Measurements from ENCODE around the gene TAS2R16. TPM values are rescaled to one million over a fixed set of nuclear protein-coding genes. Genes with fewer than 3 reads are reported as not detected.

Gene TAS2R16
- total and polyA plus RNA-seq, 3 experiments from 2014 or later = not detected

DNA sequence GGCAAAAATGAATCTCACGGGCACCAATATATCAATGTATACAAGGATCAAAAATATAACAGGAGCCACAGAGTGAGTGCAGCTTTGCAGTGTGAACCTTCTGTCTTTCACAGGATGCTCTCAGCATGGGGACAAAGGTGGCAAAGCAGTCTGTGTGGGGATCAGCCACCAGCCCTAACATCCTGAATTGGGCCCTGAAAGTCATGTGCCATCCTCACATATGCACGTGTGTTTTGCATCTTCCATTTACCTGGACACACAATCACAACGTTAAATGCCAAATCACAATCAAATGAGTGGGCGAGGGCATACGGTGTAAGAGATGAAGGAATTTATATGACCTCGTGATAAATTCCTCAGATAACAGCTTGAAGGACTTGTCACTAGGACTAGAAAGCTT lies 6.5 kb downstream of the TAS2R16 start:
- Mint-ChIP-seq H3K4me1 (no peaks in the 10 kb centered on the region), H3K27ac (no peak overlapping the region), H3K9me3 (peaks cover 2 to 15% (median 4%) of the 10 kb centered on the region in 5 donors), H3K27me3 (no peaks in the 10 kb centered on the region), H3K36me3 (no peaks in the 10 kb centered on the region), H3K4me3 (no peak overlapping the region)
- POLR2A ChIA-PET = no interaction called here
- Histone ChIP-seq H3K4me3 (ENCODE audit: low read length) (no peak overlapping the region), H3K9me3 (ENCODE audit: low read length) (no peaks in the 10 kb centered on the region), H3K27me3 (ENCODE audit: insufficient read depth, low read length, poor library complexity, severe bottlenecking) (no peaks in the 10 kb centered on the region), H3K4me1 (ENCODE audit: insufficient read depth, low read length) (no peaks in the 10 kb centered on the region), H3K27ac (ENCODE audit: low read depth, low read length) (no peak overlapping the region), H3K36me3 (ENCODE audit: insufficient read depth, low read length) (no peaks in the 10 kb centered on the region)
- CTCF ChIA-PET = no interaction called here
- DNase-seq = no peak

DNA sequence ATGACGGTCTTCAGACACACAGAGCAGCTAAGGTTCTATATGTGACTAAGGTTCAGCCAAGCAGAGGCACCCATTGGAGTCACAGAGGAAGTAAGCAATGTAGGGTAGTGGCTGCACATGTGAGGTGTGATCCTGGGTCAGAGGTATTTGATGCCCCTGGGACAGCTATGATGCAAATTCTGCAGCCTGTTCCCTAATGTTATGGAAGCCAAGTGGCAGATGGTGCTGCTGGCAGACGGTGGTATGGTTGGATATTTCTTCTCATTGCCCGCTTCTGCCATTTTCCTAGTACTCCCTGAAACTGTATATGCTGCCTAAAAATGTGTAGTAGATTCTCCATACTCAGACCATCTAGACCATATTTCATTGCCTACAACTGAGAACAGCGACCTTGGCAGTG lies 7.2 kb downstream of the TAS2R16 start:
- Mint-ChIP-seq H3K36me3 (no peaks in the 10 kb centered on the region), H3K9me3 (peaks cover 2 to 13% (median 5%) of the 10 kb centered on the region in 5 donors), H3K4me3 (no peak overlapping the region), H3K27ac (no peak overlapping the region), H3K4me1 (no peaks in the 10 kb centered on the region), H3K27me3 (no peaks in the 10 kb centered on the region)
- Histone ChIP-seq H3K36me3 (ENCODE audit: insufficient read depth, low read length) (no peaks in the 10 kb centered on the region), H3K27ac (ENCODE audit: low read depth, low read length) (no peak overlapping the region), H3K4me3 (ENCODE audit: low read length) (no peak overlapping the region), H3K27me3 (ENCODE audit: insufficient read depth, low read length, poor library complexity, severe bottlenecking) (no peaks in the 10 kb centered on the region), H3K9me3 (ENCODE audit: low read length) (no peaks in the 10 kb centered on the region), H3K4me1 (ENCODE audit: insufficient read depth, low read length) (no peaks in the 10 kb centered on the region)
- DNase-seq = no peak
- CTCF ChIA-PET = no interaction called here
- POLR2A ChIA-PET = no interaction called here

DNA sequence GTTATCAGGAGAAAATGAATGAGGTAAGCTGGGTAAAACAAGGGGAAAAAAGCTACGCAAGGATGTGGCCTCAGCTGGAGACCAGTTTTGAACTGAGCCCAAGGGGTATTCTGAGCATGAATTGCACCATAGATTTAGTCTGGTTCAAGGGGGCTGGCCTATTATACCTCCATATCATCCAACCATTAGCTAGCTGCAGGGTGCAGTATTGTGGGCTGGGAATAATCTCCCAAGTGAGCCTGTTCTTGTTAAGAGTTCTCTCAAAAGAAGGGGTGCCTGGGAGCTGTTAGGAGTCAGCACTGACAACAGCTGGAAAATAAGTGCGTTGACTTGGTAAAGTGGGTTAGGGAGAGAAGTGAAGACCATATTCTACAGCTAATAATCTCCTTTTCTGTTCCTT lies 8.0 kb downstream of the TAS2R16 start:
- Mint-ChIP-seq H3K27ac (no peak overlapping the region), H3K36me3 (no peaks in the 10 kb centered on the region), H3K4me1 (no peaks in the 10 kb centered on the region), H3K4me3 (no peak overlapping the region), H3K9me3 (peaks cover 2 to 13% (median 5%) of the 10 kb centered on the region in 5 donors), H3K27me3 (no peaks in the 10 kb centered on the region)
- Histone ChIP-seq H3K27me3 (ENCODE audit: insufficient read depth, low read length, poor library complexity, severe bottlenecking) (no peaks in the 10 kb centered on the region), H3K4me3 (ENCODE audit: low read length) (no peak overlapping the region), H3K9me3 (ENCODE audit: low read length) (no peaks in the 10 kb centered on the region), H3K4me1 (ENCODE audit: insufficient read depth, low read length) (no peaks in the 10 kb centered on the region), H3K36me3 (ENCODE audit: insufficient read depth, low read length) (no peaks in the 10 kb centered on the region), H3K27ac (ENCODE audit: low read depth, low read length) (no peak overlapping the region)
- DNase-seq = no peak
- POLR2A ChIA-PET = no interaction called here
- CTCF ChIA-PET = no interaction called here

DNA sequence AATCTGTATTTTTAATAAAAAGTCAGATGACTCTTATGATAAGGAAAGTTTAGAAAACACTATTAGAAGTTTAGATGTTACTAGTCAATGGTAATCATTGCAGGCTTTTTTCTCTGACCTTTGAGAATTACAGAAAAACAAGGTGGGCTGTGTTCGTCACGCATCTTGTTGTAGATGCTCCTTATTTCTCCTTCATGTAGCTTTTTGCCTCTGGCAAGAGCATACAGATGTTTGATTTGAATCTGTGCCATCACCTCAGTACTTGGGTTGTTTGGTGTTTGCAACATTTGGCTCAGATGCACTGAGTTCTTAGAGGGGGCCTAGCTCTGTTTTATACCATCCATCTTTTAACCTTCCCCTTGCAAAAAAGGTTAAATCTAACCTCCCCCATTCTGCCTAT lies 11.5 kb downstream of the TAS2R16 start:
- Mint-ChIP-seq H3K4me1 (no peaks in the 10 kb centered on the region), H3K4me3 (no peak overlapping the region), H3K9me3 (peaks cover 2 to 10% (median 3%) of the 10 kb centered on the region in 5 donors), H3K27ac (no peak overlapping the region), H3K27me3 (no peaks in the 10 kb centered on the region), H3K36me3 (no peaks in the 10 kb centered on the region)
- ChIA-PET POLR2A (no interaction called here), CTCF (no interaction called here)
- Histone ChIP-seq H3K4me1 (ENCODE audit: insufficient read depth, low read length) (no peaks in the 10 kb centered on the region), H3K9me3 (ENCODE audit: low read length) (no peaks in the 10 kb centered on the region), H3K4me3 (ENCODE audit: low read length) (no peak overlapping the region), H3K27me3 (ENCODE audit: insufficient read depth, low read length, poor library complexity, severe bottlenecking) (no peaks in the 10 kb centered on the region), H3K27ac (ENCODE audit: low read depth, low read length) (no peak overlapping the region), H3K36me3 (ENCODE audit: insufficient read depth, low read length) (no peaks in the 10 kb centered on the region)
- DNase-seq = no peak

DNA sequence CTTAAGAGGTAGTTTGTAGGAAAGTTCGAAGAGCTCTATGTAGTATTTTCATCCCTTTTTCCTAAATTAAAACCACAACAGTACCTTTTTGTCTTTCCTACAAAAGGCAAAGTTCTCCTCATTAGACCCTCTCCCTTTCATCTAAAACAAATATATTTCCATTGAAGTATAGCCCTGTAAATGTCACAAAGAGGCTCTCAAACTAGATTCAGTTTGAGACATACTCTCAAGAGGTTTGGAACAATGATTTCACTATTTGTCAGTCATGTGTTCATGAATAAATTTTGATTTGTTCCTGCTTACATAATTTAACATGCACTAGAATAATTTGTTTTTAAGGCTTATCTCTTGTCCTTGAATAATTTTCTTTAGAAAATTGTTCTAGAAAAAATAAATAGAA lies 12.2 kb downstream of the TAS2R16 start:
- peaks cover 2 to 6% (median 3%) of the 10 kb centered on the region in 5 donors for H3K9me3 Mint-ChIP-seq

DNA sequence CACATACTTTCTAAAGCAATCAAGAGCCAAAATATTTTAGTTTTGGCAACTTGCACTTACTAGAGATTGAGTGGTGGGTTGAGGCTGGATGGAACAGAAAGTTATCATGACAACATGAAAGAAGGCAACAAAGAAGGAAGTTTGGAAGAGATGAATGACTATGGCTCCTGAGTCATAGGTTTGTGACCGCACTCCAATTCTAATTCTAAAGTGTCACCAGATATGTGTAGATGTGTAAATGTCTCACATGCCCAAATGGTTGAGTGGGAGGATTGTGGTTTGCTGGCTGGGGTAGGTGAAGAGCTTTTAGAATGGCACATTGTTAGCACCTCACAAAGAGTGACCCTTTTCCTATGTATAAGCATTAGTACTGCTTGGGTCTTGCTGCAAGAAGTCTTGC lies 20.2 kb downstream of the TAS2R16 start:
- H3K4me3 ChIP-seq (ENCODE audit: low read length) = no peak overlapping the region
- no peaks in the 10 kb centered on the region for H3K27me3 Mint-ChIP-seq
- no peaks in the 10 kb centered on the region for H3K9me3 ChIP-seq (ENCODE audit: low read length)
- H3K27me3 ChIP-seq (ENCODE audit: insufficient read depth, low read length, poor library complexity, severe bottlenecking) = no peaks in the 10 kb centered on the region
- no peaks in the 10 kb centered on the region for H3K36me3 ChIP-seq (ENCODE audit: insufficient read depth, low read length)
- no peak overlapping the region for H3K27ac Mint-ChIP-seq
- H3K27ac ChIP-seq (ENCODE audit: low read depth, low read length) = no peak overlapping the region
- no peak for DNase-seq
- H3K9me3 Mint-ChIP-seq = peaks cover 0 to 8% (median 6%) of the 10 kb centered on the region in 5 donors
- H3K36me3 Mint-ChIP-seq = no peaks in the 10 kb centered on the region
- ChIA-PET CTCF (no interaction called here), POLR2A (no interaction called here)
- no peaks in the 10 kb centered on the region for H3K4me1 ChIP-seq (ENCODE audit: insufficient read depth, low read length)
- H3K4me3 Mint-ChIP-seq = no peak overlapping the region
- H3K4me1 Mint-ChIP-seq = no peaks in the 10 kb centered on the region

More for the DNA sequence above, 12.2 kb downstream of the TAS2R16 start:
- DNase-seq = no peak
- Histone ChIP-seq H3K9me3 (ENCODE audit: low read length) (no peaks in the 10 kb centered on the region), H3K4me3 (ENCODE audit: low read length) (no peak overlapping the region), H3K4me1 (ENCODE audit: insufficient read depth, low read length) (no peaks in the 10 kb centered on the region), H3K36me3 (ENCODE audit: insufficient read depth, low read length) (no peaks in the 10 kb centered on the region), H3K27ac (ENCODE audit: low read depth, low read length) (no peak overlapping the region), H3K27me3 (ENCODE audit: insufficient read depth, low read length, poor library complexity, severe bottlenecking) (no peaks in the 10 kb centered on the region)
- no peaks in the 10 kb centered on the region for H3K4me1 Mint-ChIP-seq
- CTCF ChIA-PET = no interaction called here
- POLR2A ChIA-PET = no interaction called here
- H3K36me3 Mint-ChIP-seq = no peaks in the 10 kb centered on the region
- no peak overlapping the region for H3K4me3 Mint-ChIP-seq
- H3K27me3 Mint-ChIP-seq = no peaks in the 10 kb centered on the region
- H3K27ac Mint-ChIP-seq = no peak overlapping the region

DNA sequence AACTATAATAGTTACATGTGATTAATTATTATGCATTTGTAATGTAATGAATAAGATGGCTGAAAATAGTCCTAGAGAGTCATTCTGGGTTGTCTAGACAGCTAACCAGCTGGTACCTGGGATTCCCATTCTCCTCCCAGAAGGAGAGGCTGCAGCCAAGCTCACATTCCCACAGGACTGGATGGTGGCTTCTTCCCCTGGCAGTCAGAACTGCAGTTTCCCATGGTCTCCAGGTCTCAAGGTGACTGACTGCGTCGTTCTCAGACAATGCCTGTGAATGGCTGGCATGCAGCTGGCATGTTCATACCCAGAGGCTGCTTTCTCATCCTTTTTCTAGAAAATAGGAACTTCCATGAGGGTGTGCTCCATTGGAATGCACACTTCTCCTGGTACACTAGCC lies 21.3 kb downstream of the TAS2R16 start:
- Histone ChIP-seq H3K9me3 (ENCODE audit: low read length) (no peaks in the 10 kb centered on the region), H3K36me3 (ENCODE audit: insufficient read depth, low read length) (no peaks in the 10 kb centered on the region), H3K27me3 (ENCODE audit: insufficient read depth, low read length, poor library complexity, severe bottlenecking) (no peaks in the 10 kb centered on the region), H3K4me1 (ENCODE audit: insufficient read depth, low read length) (no peaks in the 10 kb centered on the region), H3K4me3 (ENCODE audit: low read length) (no peak overlapping the region), H3K27ac (ENCODE audit: low read depth, low read length) (no peak overlapping the region)
- H3K27ac Mint-ChIP-seq = no peak overlapping the region
- H3K4me3 Mint-ChIP-seq = no peak overlapping the region
- CTCF ChIA-PET = no interaction called here
- peaks cover 0 to 8% (median 6%) of the 10 kb centered on the region in 5 donors for H3K9me3 Mint-ChIP-seq
- no peak for DNase-seq
- no peaks in the 10 kb centered on the region for H3K27me3 Mint-ChIP-seq
- H3K4me1 Mint-ChIP-seq = no peaks in the 10 kb centered on the region
- no peaks in the 10 kb centered on the region for H3K36me3 Mint-ChIP-seq
- POLR2A ChIA-PET = no interaction called here

DNA sequence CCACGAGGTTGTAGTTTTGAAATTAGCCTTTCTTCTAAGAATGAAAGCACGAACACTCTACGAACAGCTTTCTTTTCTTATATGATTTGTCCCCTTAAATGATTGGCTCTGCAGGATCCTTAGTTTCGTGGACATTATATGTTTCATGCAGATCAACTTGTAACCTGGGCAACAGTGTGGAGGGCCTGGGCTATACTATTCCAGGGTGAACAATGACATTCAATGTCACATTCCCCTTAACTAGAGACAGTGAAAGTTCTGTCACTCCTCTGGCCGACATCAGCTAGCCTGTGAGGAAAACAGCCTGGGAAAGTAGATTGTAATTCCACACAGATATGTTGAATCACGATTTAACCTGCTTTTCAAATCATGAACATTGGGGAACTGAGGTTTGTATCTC lies 23.4 kb downstream of the TAS2R16 start:
- Mint-ChIP-seq H3K4me3 (no peak overlapping the region), H3K36me3 (no peaks in the 10 kb centered on the region), H3K27me3 (no peaks in the 10 kb centered on the region), H3K9me3 (peaks cover 0 to 8% (median 6%) of the 10 kb centered on the region in 5 donors), H3K4me1 (no peaks in the 10 kb centered on the region), H3K27ac (no peak overlapping the region)
- no peak for DNase-seq
- Histone ChIP-seq H3K36me3 (ENCODE audit: insufficient read depth, low read length) (no peaks in the 10 kb centered on the region), H3K4me3 (ENCODE audit: low read length) (no peak overlapping the region), H3K4me1 (ENCODE audit: insufficient read depth, low read length) (no peaks in the 10 kb centered on the region), H3K27ac (ENCODE audit: low read depth, low read length) (no peak overlapping the region), H3K27me3 (ENCODE audit: insufficient read depth, low read length, poor library complexity, severe bottlenecking) (no peaks in the 10 kb centered on the region), H3K9me3 (ENCODE audit: low read length) (no peaks in the 10 kb centered on the region)
- ChIA-PET POLR2A (no interaction called here), CTCF (no interaction called here)
